HG03045 (cell line): ENCODE data around the gene EPB41L4B.
"Not testable (repeated sequence)": the region's sequence is repeated elsewhere in the genome, so short reads cannot be mapped to it uniquely, and the experiment has no call there.

Experiments
- ATAC-seq: cut with Tn5 transposase; IDR thresholded peaks from one replicate; pipeline ENCODE4 v1.9.1; 2021; ENCODE audit warnings: mild to moderate bottlenecking, moderate library complexity; ENCODE audit not compliant: unreplicated experiment

Gene EPB41L4B

DNA sequence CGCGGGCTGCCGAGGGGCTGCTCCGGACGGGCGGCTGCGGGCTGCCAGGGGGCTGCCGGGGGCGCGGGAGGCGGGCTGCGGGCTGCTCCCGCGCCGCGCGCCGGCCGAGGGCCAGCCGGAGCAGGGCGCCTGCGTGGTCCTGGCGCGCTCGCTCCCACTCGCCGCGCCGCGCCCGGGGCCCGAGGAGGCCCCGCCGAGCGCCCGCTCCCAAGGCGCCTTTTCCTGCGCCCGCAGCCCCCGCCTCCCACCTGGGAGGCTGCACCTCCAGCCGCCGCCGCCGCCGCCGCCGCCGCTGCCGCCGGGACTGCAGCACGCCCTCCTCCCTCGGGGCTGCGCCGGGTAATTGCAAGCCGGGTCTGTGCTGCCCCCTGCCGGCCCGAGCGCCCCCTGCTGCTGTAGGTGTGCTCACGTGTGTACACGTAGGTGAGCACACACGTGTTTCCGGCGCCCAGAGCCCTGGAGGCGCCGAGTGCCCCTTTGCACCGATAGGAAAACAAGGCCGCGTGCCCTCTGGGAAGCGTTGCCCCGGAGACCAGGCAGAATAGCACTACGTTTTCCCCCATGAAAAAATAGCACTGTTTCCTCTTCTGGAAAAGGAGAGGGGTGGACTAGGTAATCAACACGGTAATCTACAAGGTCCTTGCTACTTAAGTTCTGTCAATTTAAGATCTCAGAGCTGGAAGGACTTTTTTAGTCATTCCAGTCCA lies at the start of gene EPB41L4B:
Gene EPB41L4B, minus strand, starts transcription at position 318 of the 707 bp plus-strand sequence. CDS start 613 bp downstream, outside the sequence.
- ATAC-seq = peak; percentile 97

DNA sequence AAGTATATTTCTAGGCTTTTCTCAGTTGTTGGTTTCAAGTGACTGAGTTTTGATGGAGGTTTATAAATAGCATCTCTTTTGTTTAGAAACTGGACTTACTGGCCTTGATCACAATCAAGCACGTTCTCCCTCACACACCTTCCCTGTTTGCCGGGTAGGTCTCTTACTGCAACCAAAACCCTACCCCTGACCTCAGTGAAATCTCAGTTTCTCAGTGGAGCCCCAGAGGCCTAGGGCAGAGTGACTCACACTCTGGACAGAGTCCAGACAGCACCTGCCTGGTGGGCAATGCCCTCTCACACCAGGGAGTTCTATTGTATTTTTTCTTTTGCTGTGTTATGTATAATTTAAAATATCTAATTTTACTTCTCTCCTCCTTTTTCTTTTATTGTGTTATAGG lies 48.4 kb upstream of the EPB41L4B start:
- peak; percentile 71 for ATAC-seq

DNA sequence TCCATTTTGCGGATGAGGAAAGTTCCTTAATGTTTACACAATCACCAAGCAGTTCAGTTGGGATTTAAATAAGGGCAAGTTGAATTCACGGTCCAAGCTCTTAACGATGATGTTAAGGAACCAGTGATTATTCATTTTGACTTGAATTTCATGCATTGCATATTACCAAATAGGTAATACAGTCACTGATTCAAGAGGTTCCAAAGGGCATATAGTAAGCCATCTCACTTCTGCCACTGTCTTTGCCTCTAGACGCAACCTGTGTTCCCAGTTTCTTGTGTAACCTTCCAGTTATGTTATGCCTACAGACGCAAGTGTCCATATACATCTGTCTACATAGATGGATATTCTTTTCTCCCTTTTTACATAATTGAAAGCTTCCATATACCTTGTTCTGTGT lies 39.9 kb upstream of the EPB41L4B start:
- no peak for ATAC-seq

DNA sequence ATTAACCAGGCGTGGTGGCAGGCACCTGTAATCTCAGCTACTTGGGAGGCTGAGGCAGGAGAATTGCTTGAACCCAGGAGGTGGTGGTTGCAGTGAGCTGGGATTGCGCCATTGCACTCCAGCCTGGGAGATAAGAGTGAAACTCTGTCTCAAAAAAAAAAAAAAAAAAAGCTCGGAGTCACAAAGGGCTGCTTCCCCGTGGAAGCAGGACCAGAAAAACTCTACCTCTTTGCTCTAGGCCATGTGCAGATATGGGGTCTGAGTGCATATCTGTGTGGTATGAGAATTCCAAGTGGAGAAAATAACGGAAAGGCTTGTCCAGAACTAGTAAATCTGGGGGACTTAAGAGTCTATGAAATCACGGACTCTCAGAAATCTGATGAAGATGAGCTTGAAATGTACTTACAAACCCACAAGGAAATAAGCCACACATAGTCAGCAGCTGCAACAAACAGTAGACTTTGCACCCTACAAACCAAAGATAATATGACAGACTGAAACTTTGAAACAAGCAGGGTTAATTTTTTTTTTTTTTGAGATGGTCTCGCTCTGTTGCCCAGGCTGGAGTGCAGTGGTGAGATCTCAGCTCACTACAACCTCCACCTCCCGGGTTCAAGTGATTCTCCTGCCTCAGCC lies 38.2 kb upstream of the EPB41L4B start:
- ATAC-seq = not testable (repeated sequence)

DNA sequence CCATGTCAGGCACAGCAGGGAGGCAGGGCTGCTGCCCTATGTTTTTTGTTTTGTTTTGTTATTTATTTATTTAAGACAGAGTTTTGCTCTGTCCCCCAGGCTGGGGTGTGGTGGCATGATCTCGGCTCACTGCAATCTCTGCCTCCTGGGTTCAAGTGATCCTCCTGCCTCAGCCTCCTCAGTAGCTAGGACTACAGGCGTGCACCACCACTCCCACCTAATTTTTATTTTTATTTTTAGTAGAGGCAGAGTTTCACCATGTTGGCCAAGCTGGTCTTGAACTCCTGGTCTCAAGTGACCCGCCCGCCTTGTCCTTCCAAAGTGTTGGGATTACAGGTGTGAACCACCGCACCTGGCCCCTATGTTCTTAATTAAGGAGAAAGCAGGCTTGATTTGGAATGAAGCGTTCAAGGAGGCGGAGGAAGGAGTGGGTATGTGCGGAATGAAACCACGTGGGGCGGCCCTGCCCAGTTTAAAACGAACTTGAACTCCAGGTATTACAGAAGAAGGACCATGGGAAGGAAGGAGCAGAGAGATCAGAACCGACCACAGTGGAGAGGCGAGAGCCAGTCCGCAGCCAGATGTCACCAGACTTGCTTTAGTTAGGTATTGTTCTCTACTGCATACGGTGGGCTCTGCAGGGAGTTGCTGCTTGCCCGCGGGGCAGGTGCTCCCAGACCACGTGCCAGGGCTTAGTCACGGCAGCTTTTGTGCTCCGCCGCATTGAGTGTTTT lies 34.9 kb upstream of the EPB41L4B start:
- no peak for ATAC-seq

DNA sequence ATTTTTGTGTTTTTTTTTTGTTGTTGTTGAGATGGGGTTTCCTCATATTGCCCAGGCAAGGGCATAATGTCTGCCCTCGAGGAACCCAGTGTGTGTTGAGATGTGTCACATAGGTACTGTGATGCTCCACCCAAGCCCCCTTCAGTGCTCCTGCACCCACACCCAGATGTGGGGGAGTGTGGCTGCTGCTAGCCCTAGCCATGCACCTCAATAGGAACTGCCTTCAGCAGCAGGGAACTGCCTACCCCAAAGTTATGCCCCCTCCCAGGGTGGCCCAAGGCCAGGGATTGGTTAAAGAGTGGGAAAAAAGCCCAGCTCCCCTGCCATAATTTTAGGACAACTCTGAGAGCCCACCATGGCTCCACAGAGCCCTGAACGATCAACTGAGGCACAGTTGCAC lies 33.3 kb upstream of the EPB41L4B start:
- no peak for ATAC-seq

DNA sequence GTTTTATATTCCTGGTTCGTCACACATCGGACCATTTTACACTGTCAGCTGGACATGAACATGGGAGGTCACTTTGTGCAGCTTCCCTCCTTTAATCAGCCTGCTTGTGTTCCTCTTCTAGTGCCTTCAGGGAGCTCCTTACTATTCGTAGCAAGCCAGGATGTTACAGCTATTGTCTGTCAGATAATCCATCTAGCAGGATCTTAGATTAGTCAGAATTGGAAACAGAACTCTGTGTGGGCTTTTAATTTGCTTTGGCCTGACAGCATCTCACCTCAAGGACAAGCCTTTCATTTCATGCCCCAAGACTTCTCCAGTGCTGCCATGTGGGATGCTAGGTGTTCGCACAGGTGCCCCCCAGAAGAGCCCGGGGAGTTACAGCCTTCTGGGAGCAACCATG lies 30.2 kb upstream of the EPB41L4B start:
- no peak for ATAC-seq

DNA sequence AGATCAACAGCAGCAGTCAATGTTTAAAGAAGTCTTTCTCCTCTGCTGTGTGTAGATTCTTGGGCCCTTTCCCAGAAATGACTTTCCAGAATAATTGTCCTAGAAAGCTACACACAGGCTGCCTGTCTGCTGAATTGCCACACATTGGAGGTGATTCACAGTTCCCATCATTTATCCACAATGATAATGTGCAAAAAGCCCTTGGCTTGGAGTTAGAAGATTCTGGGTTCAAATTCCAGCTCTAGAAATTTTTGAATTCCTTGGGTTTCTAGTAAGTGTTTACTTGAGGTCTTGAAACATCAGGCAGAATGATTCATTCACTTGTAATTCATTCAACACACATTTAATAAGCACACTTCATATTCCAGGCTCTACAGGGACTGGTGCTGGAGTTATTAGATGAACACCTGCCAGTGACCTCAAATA lies 28.6 kb upstream of the EPB41L4B start:
- no peak for ATAC-seq

DNA sequence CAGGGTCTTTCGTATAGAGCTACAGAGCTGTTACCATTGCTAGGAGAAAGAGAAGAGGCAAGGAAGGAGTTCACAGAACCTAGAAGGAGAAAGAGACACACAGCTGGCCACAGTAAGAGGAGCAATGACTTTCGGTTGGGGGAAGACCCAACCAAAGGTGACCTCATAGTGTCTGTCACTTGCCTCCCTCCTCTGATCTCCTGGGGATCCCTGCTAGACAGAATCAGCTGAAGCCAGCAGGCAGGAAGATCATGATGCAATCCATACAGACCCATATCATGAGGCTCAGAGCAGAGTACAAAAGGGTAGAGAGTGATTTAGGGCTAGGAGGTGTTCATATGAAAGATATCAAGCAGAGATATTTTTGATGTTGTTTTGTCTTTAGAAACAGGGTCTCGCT lies 26.0 kb upstream of the EPB41L4B start:
- no peak for ATAC-seq

DNA sequence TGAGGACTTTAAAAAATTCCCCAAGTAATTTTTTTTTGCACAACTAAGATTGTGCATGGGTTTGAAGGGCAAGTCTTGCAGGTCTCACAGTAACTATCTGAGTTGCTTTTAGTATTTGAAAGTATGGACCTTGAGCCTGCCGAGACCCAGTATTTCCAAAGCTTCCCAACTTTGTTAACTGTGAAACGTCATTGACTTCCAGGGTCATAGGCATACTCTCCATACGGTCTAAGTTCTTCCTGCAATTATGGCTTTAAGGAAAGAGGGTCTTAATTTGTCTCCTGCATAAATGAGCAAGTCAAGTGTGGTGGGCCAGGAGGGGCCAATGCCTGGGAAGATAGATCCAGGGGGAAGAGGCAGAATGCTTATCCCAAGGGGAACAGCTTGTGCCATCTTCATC lies 24.0 kb upstream of the EPB41L4B start:
- no peak for ATAC-seq

DNA sequence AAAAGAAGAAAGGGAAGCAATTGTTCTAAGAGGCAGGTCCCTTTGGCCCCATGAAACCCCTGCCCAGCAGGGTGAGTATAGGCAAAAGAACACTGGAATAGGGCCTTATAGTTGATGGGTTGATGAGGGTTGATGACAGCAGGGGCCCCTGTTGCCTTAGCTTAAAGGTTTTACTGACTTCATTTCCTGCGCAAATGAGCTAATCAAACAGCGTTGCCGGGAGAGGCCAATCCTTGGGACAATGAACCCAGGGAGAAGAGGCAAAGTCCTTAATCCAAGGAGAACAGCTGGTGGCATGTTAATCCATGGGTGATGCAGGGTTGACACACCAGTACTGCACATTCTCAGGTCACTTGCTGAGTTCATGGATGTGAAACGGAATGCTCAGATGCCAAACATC lies 22.0 kb upstream of the EPB41L4B start:
- no peak for ATAC-seq

DNA sequence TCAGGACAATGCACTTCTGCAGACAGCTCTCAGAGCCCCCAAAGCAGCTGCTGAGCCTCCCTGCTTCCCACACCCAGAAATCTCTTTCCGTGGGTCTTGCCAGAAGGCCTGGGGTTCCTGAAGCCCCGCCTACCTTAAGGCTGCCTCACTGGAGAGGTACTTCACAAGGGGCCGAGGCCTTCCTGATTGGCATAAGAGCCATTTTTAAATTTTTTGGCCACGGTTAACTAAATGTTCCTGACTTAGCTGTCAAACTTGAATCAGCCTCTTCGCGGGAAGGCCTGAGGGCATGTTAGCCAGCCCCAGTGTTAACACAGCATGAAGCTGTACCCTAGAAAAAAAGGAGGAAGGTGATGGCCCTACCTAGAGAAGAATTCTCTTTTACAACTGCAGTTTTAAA lies 20.7 kb upstream of the EPB41L4B start:
- ATAC-seq = no peak

DNA sequence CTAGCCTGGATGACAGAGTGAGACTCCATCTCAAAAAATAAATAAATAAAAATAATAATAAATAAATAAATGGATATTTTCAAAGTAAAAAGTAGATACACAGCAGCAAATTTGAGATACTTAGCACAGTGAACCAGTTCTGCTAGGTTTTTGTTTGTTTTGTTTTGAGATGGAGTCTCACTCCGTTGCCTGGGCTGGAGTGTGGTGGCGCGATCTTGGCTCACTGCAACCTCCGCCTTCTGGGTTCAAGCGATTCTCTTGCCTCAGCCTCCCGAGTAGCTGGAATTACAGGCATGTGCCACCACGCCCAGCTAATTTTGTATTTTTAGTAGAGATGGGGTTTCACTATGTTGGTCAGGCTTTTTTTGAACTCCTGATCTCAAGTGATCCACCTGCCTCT lies 20.1 kb upstream of the EPB41L4B start:
- not testable (repeated sequence) for ATAC-seq

DNA sequence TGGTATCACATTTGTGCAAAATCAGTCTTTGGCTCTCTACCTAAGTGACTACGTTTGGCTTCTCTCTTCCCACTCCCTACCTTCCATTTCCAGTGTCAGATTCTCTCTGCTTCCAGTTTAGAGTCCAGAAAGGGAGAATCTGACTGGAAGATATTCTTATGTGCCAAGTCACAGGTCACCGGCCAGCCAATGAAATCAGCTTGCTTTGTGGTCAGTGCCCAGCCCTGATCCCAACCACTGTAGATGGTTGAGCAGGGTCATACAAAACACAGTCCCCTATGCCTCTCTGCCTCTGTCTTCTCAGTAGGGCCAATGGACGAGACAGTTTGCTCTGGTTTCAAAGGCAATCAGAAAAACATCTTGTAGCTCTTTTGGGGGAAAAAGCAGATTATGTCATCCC lies 15.6 kb upstream of the EPB41L4B start:
- ATAC-seq = no peak

DNA sequence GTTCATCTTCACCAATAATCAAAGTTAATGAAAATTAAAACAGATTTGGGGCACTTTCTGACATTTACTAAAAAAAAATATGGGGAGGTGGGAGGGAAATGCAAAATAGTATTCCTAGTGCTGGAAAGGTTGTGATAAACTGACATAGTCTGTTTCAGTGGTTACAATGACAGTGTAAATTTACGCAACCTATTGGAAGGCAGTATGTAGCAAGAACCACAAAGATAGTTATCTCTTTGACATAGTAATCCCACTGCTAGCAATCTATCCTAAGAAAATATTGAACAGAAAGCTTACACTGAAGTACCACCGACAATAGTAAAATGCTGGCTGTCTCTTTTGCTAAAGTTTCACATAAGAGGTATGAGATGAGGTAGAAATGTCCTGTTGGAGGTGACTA lies 15.1 kb upstream of the EPB41L4B start:
- ATAC-seq = no peak

DNA sequence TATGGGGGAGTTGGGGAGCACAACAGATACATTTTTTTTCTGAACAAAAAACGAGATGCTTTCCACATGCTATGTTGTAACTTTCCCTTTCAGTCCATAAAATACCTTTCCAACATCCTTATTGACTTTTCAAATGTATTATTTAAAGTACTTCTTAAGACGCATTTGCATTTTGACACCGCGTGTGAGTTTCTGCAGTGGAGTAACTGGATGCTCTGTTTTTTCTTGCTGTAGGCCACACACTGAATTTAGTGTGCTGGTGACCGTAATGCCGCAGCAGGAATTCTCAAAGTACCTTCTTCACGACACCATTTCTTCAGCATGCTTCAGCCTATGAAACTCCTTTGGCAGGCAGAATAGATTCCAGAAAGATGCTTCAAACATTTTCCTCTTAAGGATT lies 14.3 kb upstream of the EPB41L4B start:
- no peak for ATAC-seq

DNA sequence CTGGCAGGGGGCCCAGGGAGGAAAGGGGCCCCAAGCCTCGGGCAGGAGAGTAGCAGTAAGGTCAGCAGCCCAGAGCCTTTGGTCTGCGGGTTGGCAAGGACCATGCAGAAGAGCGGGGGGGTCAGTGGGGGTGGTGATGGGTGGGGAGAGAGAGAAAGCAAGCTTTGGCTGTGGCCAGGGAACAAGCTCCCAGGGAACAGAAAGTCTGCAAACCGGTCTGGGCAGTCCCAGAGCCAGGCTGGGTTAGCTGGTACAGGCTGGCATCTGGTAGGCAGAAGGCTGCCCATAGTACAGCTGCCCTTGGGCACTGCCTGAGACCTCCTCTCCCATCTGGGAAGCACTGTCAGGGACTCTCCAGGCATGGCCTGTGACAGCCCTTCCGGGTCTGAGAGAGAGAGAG lies 10.5 kb upstream of the EPB41L4B start:
- ATAC-seq = no peak

DNA sequence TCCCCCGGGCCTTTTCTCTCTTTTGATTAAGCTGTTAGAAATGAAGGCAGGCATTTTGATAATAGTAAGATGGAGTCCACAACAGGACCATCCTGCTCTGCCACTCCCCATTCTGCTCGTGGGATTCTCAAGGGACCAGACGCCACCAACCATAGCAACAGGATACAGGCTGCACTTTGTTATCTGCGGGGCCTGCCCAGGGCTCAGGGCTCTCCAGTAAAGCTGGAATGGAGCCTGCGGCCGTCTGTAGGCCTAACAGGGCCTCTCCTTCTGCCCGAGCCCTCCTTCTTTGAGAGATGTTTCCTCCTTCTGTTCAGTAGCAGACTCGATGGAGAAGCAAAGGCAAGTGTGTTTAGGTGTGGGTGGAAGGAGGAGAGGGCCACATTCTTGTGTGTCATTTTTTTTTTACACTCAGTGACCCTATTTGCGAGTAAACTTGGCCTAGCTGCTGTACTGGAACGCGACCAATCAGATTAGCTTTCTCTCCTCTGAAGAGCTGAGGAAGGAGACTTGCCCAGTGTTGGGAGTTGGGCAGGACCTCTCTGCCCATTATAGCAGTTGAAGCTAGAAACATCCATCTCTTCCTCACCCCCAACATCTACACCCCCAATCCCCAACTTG lies 8.9 kb upstream of the EPB41L4B start:
- no peak for ATAC-seq

DNA sequence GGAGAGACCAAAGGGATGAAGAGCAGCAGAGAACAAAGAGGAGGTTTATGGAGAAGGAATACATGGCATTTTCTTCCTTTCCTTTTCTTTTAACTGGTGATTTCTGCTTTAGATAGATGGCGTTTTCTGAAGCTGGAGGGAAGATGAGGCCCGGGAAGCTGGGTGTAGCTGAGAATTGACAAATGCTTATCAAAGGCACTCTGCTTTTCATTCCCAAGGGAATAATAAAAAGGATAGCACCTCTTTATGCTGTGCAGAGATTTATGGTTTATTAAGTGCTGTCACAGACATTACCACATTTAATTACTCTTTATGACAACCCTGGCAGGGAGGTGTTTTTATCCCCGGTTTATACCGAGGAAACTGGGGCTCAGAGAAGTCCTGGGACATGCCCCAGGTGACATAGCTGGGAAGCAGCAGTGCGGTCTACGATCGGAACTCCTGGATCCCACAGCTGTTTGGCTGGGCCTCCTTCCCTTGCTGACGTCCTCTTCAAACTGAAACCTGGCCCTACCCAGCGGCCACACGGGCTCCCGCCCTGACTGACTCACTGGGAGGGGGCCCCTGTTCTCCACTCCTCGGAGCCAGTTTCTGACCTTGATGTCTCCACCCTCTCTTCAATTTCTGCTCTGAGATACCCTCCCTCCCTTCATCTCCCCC lies 8.2 kb upstream of the EPB41L4B start:
- ATAC-seq = no peak

DNA sequence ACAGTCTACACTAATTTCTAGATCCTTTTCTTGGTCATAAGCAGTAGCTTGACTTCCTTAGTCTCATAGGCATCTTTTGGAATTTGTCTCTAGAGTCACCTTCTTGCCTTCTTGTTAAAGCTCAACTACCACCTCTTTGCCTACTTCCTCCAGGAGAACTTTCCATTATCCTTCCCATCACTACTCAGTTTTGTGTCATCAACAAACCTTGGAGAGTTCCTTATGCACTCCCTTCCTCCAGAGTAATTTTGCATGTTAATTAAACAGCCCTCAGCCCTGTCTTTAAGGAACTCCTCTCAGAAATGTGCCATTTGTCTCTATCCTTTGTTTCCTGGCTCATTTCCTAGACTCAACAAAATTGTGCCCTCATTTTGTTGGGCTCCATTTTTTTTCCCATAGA lies 4.2 kb upstream of the EPB41L4B start:
- no peak for ATAC-seq

DNA sequence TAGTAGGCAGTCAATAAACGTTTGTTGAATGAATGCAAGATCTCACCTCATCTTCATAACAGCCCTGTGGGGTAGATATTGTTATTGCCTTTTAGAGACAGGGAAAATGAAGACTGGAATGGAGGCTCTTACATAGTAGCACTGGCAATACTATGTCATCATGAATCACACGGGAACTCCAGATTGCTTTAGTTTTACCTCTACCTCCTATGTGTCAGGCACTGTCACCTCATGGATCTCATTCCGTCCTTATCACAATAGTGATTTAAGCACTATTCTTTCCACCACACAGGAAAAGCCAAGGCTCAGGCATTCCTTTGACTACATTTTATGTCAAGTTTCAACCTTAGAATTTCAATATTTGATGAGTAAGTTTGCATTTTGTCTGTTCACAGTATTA lies 2.9 kb upstream of the EPB41L4B start:
- no peak for ATAC-seq
